Measurements from ENCODE around the gene LATS1.

GRCh38 chr6:149761438-149761837, 43.5 kb upstream of the LATS1 start:
- no peak for TF ChIP-seq TAF1 (IDR thresholded peaks at IDR 0.05; ENCODE audit: low read depth)
- TF ChIP-seq CTCF (IDR thresholded peaks at IDR 0.05; ENCODE audit: poor library complexity, severe bottlenecking): no peak
- TF ChIP-seq MXI1 (conservative IDR thresholded peaks at IDR 0.05; ENCODE audit: poor library complexity, severe bottlenecking): no peak
- no peak for TF ChIP-seq SMC3 (conservative IDR thresholded peaks at IDR 0.05; ENCODE audit: poor library complexity)
- no peak for TF ChIP-seq REST (IDR thresholded peaks at IDR 0.05; ENCODE audit: borderline replicate concordance)
- TF ChIP-seq RAD21 (conservative IDR thresholded peaks at IDR 0.05): no peak
- no peak for TF ChIP-seq EZH2 (IDR thresholded peaks at IDR 0.05; ENCODE audit: borderline replicate concordance, insufficient read depth, low read length, poor library complexity, severe bottlenecking)

All from neural cell (in vitro differentiated cells).